ENCODE measurements around the gene ATP6V0C.

DNA sequence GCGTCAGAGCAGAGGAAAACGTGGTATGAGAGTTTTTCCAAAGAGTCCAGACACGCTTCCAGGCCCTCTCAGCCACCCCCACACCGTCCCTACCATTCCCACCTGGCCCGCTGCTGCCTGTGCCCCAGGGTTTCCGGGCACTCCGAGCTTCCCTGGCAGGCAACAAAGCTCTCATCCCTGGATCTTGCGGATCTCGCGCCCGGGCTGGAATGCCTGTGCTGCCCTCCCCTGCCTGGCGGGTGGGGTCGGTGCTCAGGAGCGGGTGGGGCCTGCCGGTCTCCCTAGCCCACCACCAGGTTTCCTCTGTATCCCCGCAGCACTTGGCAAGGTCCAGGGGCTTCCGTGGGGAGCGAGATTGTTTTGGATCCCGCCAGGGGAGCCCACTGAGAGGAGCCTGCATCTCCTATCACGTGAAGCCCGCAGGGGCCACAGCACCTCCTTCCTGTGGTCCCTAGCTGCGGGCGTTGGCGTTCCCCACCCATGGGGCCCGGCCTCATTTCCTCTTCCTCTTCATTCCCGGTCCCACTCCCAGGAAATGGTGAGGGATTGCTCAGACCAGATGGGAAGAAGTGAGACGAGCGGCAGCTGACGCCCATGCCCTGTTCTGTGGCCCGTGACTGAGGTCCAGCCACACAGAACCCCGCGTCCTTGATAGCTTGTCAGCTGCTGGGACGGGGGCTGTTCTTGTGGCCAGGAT lies 27.8 kb upstream of the ATP6V0C start:
- no peak for TF ChIP-seq TAF1 (IDR thresholded peaks at IDR 0.05; ENCODE audit: borderline replicate concordance, insufficient read depth, low read length)
- TF ChIP-seq, protein P1, sequence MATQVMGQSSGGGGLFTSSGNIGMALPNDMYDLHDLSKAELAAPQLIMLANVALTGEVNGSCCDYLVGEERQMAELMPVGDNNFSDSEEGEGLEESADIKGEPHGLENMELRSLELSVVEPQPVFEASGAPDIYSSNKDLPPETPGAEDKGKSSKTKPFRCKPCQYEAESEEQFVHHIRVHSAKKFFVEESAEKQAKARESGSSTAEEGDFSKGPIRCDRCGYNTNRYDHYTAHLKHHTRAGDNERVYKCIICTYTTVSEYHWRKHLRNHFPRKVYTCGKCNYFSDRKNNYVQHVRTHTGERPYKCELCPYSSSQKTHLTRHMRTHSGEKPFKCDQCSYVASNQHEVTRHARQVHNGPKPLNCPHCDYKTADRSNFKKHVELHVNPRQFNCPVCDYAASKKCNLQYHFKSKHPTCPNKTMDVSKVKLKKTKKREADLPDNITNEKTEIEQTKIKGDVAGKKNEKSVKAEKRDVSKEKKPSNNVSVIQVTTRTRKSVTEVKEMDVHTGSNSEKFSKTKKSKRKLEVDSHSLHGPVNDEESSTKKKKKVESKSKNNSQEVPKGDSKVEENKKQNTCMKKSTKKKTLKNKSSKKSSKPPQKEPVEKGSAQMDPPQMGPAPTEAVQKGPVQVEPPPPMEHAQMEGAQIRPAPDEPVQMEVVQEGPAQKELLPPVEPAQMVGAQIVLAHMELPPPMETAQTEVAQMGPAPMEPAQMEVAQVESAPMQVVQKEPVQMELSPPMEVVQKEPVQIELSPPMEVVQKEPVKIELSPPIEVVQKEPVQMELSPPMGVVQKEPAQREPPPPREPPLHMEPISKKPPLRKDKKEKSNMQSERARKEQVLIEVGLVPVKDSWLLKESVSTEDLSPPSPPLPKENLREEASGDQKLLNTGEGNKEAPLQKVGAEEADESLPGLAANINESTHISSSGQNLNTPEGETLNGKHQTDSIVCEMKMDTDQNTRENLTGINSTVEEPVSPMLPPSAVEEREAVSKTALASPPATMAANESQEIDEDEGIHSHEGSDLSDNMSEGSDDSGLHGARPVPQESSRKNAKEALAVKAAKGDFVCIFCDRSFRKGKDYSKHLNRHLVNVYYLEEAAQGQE (IDR thresholded peaks at IDR 0.05; ENCODE audit: insufficient read depth in 1 of 2, low read depth in 2 of 2, low read length in 2 of 2) = no peak

All from PFSK-1 (cell line).